Measurements from ENCODE around the gene MPZL2.

Gene MPZL2

DNA sequence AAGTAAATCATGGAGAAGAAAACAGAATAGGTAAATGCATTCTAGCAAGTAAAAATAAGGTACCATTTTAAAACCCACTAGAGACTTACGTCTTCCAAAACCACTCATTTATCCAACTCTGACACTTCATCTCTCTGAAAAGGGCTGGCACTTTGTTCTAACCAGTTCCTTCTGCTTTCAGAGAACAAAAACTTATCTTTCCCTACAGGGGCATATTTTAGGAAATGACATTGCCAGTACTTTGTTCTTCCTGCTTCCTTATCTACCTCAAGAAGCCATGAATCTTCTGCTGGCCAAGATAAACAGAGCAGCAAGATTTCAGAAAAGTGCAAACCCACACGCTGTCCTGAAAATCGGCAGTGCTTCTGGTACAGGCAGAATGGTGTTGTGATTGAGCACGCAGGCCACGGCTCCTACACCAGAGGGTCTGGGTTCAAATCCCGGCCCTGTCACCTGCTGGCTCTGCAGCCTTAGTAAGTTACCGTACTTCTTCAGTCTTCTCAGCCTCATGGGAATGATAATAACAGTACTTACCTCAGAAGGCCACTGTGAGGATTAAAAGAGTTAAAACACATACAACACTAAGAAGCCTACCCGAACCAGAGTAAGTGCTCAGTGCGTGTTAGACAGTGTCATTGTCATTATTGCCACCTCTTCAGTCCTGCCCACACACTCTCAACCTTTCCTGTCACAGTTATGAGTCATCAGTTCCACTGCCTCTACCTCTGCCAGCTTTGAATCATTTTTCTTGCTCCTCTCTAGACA lies 22.9 kb downstream of the MPZL2 start:
- no peak for DNase-seq

DNA sequence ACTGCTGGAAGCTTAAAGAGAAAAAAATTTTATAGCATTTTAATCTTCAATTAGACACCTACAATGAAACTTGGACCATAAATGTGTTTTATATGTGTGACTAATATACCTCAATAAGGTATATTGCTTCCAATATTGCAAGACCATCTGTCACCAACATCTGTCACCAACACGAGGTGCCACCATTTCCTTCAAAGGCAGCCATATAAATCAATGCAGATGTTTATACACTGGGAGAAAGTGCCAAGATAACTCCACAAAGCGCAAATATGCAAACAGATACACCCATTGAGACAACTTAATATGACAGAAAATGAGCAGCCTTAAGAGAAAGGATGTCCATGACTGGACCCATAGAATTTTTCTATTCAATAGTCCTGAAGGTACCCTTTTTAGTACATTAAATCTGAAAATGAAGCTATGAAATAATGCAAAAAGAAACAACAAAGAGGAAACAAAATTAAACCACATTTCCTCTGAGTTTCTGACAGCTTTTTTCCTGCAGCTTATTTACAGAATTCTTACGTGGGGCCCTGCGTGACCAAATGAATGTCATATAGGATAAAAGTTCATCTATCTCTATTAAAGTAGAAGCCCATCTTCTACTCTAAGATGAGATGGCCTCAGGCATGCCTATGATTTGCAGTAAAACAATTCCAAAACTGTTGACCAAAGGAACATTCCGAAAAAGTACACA lies 24.4 kb downstream of the MPZL2 start:
- DNase-seq, result no peak

DNA sequence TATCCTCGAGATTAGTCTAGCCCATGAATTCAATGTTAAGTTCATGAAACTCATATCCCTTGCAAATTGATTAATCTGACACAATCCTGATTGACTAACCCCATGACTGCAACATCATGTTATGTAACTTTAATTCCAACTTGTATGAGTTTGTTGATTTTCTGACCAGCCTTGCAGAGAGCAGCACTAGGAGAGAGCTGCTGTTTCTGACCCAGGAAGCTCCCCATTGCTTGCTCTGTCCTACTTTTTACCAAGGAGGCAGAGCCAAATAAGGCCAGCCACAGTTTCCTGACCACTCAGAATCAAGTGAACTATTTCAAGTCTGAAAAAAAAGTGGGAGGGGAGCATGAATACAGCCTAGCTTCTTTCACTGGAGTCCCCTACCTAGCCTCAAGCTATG lies 25.2 kb downstream of the MPZL2 start:
- no peak for DNase-seq

DNA sequence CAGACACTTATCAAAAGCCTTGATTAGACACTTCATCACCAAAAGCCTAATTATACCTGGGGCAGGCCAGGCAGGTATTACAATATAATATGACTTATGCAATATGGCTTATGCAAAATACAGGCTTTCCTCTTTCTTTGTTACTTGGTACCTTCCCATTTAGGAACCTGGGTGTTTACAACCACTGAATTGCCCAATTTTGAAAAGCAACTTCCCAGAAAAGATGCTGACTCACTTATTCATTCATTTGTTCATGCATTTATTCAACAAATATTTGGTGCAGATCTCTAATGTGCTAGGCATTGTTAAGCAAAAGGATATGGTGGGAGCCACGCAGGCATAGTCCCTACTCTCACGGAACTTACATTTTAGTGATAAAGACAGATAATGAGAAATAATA lies 25.7 kb downstream of the MPZL2 start:
- DNase-seq, result no peak

DNA sequence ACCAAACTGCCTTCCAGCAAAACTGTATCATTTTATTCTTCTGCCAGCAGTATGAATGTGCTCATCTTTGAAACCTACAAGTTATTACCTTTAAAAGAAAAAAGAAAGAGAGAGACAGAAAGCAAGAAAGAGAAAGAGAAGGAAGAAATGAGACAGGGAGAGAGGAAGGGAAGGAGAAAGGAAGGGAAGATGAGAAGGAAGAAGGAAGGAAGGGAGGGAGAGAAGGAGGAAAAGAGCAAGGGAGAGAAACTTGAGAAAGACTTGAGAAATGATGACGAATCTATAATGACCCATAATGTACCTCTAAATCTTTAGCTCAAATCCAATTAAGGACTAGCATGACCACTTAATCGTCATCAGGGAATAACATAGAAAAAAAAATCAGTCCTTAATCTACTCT lies 27.9 kb downstream of the MPZL2 start:
- DNase-seq, result no peak

DNA sequence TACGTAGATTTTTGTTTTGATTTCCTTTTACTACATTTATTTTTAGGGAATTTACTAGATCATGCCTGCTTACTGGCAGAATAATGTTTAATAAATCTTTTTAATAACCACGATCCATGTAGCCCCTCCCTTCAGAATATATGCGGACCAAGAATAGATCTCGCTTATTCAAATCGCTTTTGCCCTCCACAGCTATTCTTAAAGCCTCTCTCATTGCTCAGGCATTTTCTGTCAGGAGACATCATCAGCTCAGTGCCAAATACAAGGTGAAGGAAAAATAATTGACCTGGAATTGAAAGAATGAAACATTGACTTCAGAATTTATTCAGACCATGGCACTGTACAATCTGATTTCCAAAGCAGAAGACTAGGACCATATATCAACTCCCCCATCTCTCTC lies 29.3 kb downstream of the MPZL2 start:
- DNase-seq, result no peak

DNA sequence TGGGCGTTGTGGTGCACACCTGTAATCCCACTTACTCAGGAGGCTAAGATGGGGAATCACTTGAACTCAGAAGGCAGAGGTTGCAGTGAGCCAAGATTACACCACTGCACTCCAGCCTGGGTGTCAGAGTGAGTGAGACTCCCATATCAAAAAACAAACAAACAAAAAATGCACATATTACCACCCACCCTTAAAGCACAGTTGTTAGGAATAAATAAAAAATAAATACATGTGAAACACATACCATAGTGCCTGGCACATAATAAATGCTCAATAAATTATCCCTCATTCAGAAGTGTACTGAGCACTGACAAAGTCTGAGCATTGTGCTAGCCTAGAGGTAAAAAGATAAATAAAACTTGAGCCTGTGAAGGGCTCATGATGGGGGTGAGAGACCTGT lies 30.2 kb downstream of the MPZL2 start:
- no peak for DNase-seq

DNA sequence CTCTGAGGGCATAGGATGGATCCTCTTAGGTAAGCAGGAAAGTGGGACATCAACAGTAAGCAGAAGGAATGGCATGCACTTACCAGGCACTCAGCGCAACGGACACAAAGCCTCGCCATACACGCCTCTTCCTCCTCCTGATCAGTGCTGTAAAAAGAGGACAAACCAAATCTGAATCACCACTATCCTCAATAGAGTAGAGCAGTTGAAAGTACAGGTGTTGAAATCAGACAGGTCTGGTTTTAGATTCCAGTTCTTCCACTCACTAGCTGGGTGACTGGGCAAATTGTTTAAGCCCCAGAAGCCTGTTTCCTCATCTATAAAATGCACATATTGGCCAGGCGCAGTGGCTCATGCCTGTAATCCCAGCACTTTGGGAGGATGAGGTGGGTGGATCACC lies 30.7 kb downstream of the MPZL2 start:
- no peak for DNase-seq

DNA sequence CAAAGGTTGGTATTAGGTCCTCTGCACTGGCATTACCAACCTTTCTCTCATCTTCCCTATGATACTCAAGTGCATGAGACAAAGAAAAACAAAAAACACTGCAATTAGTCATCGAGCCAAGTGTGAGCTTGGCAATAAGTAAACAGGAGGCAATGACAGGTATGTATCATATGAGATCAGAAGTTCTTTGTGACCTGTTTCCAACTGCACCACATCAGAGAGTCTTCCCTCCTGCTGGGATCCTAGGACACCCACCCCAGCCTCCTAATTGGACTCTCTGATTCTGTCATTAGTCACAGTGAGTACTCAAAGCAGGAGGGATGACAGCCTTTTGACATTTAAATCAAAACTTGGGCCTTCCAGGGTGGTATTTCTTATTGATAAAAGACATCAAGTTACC lies 31.4 kb downstream of the MPZL2 start:
- DNase-seq, result no peak

DNA sequence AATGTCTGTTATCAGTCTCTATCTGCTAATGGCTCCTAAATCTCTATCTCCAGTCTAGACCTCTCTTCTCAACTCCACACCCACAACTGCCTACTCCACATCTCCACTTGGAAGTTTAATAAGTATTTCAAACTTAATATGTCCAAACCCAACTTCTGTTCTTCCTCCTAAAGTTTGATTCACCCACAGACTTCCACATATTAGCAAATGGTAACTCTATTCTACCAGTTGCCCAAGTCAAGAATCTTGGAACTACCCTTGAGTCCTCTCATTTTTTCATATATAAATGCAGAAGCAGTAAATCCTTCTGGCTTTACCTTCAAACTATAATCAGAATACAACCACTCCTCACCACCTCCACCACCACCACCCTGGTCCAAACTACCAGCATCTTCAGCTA lies 32.6 kb downstream of the MPZL2 start:
- no peak for DNase-seq

DNA sequence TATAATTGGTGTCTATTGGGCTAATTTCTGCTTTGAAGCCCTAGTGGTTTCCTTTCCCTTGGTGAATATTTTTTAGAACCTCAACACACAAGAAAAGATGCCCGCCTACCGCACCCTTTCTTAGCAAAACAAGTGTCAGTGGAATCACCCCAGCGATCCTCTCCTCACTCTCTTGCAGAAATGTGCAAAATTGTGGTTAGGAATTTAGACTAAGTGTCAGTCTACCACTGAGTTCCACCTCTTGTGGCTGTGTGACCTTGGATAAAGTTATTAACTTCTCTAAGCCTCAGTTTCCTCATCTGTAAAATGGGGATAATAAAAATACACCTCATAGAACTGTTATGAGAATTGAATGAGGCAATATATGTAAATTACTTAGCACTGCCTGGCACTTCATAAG lies 34.0 kb downstream of the MPZL2 start:
- DNase-seq, result no peak

DNA sequence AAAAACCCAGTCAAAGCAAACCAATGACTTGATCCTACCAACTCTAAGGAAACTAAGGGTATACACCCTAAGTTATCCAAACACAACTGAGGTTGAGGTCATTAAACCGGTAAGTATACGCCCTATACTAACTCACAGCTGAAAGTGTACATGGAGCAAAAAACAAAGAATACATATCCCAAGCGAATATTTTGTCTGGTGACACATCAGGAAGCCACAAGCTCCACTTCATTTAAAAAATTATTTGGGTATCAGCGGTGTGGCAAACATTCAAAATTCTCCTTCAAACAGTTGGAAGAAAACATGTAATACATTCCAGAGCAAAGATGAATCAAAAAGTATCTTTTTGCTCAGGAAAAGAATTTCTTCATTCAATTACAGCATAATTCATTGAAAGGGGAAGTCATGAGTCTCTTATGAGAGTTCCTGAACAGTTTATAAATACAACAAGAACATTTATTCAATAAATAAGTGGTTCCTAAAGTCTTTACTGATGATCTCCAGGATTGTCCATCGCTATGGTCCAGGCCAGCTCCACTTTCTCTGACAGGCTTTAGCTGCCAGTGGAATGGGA lies 34.7 kb downstream of the MPZL2 start:
- DNase-seq, result no peak

DNA sequence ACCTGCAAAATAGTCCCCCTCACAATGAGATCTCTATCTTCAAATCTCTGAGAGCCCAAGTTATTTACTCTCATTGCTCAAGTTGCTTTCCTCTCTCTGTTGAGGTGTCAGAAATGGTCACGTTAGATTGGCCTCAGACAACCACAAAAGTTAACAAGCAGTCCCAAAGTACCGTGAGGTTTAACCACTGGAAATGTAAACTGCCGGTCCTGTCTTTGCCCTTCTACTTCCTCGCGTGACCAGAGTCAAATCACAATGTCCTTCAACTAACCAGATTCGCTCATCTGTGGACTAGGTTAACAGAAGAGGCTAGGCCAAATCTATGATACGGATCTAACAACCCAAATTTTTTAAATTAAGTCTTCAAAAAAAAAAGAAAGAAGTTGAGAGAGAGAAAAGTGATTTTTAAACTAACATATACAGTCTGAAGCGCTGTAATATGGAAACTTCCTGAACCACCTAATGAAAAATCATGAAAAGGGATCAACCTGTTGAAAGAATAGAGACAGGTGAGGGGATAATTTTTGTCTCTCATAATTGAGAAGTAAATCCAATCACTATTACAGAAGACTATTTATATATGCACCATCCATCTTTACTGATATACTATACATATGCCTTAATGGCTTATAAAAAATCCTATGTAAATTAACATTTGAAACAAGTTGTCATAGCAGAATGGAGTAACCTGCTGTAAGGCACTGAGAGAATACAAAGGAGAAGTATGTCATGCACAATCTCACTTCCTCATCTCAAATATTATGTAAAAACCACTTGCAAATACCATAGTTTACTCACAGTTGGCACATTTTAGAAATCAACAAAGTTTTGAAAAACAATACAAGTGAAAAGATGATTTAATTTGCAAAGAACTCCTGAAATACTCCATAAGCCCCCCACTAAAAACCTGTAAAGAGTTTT lies 36.0 kb downstream of the MPZL2 start:
- DNase-seq, result no peak

DNA sequence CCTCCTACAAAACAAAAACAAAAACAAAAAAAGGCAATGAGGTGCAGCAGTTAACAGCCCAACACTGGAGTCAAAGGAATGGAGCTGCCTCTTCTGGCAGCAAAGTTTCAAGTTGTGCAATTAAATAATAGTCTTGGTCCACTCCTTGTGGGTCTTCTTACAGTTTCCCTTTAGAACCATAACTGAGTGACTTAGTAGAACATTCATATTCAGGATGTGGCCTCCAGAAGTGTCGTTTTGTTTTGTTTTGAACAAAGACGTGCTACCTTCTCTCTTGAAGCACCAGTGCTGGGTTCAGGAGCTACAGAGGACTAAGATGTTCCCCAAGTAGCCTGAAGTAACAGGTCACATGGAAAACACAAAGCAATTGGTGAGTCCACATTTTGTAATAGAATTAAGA lies 37.3 kb downstream of the MPZL2 start:
- no peak for DNase-seq

DNA sequence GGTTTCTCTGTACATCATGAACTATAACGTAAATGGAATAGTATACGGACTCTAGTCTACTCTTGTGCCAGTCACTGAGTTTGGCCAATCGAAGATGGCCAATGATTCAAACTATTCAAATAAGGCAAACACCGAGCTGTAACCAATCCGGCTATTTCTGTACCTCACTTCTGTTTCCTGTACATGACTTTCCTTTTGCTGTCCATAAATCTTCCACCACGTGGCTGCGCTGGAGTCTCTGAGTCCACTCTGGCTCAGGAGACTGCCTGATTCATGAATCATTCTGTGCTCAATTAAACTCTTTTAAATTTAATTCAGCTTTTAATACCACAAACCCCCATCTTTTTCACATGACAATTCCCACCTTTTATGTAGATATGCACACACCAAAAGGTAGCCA lies 37.8 kb downstream of the MPZL2 start:
- DNase-seq, result no peak

DNA sequence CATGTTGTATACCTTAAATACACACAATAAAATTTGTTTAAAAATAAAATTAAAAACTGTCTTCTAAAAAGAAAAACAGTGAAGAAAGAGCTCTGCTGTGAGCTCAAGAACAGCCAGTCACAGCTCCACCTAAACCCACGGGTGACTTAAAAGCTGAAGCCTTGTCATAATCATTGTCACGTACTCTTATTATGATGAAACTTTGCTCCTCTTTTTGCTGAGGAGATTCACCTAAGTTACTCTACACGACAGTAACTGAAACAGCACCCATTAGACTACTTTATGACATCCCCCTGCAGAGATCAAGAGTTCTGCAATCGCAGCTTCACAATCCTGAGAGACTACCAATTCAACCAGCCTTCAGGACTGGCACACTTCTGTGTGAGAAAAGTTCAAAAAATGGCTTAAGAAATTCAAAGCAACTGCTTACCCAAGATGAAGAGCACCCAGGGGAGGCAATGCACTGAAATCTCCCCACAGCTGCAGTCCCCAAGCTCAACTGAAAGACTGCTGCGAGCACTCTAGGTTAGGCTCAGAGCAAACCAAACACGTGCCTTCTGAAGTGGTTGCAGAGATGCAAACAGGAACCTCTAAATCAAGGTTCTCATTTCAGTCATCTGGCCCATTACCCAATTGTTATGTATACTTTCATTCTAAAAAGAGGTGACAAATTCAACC lies 39.4 kb downstream of the MPZL2 start, which contains the start of gene JAML:
JAML (minus strand) TSS at position 501 of the 678 bp plus-strand sequence. CDS start 10,145 bp downstream, outside the sequence.
- no peak for DNase-seq

DNA sequence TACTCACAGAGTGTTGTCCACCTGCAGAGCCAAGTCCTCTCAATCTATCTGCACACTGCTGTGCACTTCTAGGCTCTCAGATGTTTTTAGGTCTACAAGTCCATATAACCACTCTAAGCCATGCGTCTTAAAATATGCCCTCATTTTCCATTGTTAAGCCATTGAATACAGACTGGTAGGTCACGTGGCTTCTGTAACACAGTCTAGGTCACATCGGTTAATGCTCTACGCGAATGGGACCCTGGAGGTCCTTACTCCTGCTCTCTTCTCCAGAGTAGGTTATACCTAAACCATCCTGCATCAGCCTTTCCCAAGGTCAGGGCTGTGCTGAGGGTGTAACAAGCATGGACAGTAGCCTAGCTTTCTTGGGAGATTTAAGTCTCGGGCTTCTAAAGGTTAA lies 40.1 kb downstream of the MPZL2 start:
- DNase-seq, result no peak

DNA sequence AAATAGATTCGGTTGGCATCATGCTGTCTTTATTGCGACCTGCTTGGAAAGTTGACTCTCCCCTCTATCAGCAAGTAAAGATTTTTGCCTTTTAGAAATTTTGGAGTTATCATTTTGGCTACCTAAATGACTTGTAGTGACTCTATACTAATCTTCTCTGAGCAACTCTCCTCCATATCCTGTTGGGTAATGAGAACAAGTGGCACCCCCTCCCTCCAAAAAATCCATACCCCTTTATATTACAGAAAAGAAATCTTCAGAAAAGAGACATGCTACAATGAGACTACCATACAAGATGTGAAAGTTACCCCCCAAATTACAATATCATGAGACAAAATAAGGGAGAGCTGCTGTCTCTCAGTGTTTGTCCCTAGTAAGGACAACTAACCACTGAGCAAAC lies 40.5 kb downstream of the MPZL2 start:
- no peak for DNase-seq

DNA sequence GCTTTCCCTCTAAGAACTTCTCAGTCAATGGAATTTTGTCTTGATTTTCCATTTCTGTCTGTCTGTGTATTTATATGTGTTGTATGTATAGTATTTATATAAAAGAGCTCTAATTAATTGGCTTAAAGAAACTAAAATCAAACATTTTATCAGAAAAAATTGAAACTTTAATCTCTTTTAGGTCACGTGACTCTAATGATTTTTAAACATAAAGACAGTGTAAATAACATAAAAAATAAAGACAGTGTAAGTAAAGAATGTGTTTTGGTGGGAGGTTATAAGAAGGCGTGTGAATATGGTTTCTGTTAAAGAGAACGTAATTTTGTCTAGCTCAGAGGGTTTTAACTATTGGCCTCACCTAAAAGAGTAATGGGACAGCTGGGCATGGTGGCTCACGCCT lies 41.7 kb downstream of the MPZL2 start:
- no peak for DNase-seq

DNA sequence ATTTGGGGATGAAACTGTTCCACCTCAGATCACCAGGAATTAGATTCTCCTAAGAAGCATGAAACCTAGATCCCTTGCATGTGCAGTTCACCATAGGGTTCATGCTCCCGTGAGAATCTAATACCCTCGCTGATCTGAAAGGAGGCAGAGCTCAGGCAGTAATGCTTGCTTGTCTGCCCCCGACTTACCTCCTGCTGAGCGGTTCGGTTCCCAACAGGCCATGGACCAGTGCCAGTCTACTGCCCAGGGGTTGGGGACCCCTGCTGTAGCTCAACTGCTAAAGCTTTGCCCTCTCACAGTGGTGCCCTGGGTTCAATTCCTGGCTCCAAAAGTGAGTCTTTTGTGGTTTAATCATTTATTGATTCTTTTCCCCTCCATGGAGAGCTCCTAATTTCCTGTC lies 42.7 kb downstream of the MPZL2 start:
- no peak for DNase-seq

DNA sequence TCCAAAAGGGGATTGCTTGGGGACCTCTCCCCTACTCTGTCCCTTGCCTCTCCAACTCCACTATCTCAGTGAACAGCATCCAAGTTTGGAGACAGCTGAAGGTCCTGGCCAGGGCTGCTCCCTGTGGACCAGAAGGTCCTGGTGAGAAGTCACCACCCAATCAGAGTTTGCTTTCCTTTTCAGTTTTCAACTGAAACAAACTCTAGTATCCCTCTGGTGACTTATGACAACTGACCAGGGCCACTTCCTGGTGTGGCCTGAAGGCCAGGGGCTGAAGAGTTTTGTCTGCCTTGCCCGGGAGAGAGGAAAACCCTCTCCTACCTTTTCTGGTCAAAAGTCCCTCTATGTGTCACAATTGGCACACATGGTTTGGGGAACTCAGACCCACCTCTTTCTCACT lies 44.4 kb downstream of the MPZL2 start:
- no peak for DNase-seq

DNA sequence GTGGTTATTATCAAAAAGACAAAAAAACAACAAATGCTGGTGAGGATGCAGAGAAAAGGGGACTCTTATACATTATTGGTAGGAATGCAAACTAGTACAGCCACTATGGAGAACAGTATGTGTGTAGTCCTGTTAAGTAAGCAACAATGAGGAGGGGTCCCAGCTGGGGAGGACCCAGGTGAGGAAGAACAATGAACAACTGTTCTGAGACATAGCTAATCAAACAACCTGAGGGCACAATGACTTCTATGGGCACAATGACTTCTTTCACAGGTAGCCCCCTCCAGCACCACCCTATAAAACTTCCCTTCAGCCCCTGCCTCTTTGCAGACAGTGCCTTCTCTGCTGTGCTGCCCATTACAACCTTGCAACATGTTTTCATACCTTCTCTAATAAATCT lies 44.9 kb downstream of the MPZL2 start:
- no peak for DNase-seq

DNA sequence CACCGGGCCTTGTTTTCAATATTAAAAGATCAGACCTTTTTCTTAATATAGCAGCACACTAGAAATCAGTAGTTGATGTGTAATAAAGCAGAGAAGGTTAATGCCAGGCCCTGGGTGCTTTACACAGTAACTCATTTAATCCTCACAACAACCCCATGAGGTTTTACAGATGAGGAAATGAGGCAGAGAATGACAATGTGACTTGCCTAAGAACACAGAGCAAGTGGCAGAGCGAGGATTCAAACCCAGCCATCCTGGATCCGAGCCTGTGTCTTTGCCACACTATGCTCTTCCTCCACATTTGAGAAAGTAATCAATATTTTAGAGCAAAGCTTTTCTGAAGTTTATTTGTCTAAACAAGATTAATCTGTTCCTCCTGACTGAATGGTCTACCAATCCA lies 46.5 kb downstream of the MPZL2 start:
- no peak for DNase-seq
